CD4-positive, alpha-beta T cell (primary cell): ENCODE results near the gene CACNA2D1. TPM values are rescaled to one million over a fixed set of nuclear protein-coding genes. Genes with fewer than 3 reads are reported as not detected.
A peak's percentile ranks its signal among the peaks of the same experiment; 100 is the strongest.

Source experiments
- ATAC-seq: fragments of 200-7000 bp; cut with Tn5 transposase; one replicate; pipeline ENCODE4 v1.10.0; 2022; ENCODE audit warnings: mild to moderate bottlenecking; ENCODE audit not compliant: poor library complexity
- CTCF ChIA-PET: fragments of 350-600 bp; sonication (Branson Sonifier 250); formaldehyde crosslinking; loops from one replicate; lab custom pipeline; 2021; ENCODE audit warnings: antibody characterized with exemption, inconsistent platforms; lab: Charles Lee
- POLR2A ChIA-PET: fragments of 350-600 bp; sonication (Branson Sonifier 250); formaldehyde crosslinking; loops from one replicate; lab custom pipeline; 2021; ENCODE audit warnings: antibody characterized with exemption, inconsistent platforms; lab: Charles Lee
- DNase-seq, 14 experiments: peaks; one replicate each; pipeline ENCODE4 v3.0.0-alpha.2; 2013 to 2020; ENCODE audit warnings: mixed read lengths in 2 of 14
- H3K27ac ChIP-seq, 2 donors: one replicate each; pipeline versions ENCODE4 v1.5.1 to v1.7.0; 2013; ENCODE audit warnings: low read length in 2 of 2, low read depth in 1 of 2, mild to moderate bottlenecking in 1 of 2
- H3K27me3 ChIP-seq, 2 experiments: 1 replicate in 1 of 2; 2 replicates in 1 of 2; pipeline versions ENCODE4 v1.6.1 to v1.7.0; 2013; ENCODE audit warnings: low read length in 2 of 2, control low read depth in 1 of 2, mild to moderate bottlenecking in 1 of 2, moderate library complexity in 1 of 2; ENCODE audit not compliant: insufficient read depth in 2 of 2, control insufficient read depth in 1 of 2
- H3K36me3 ChIP-seq: one replicate; pipeline ENCODE4 v1.6.1; 2013; ENCODE audit warnings: low read length, control low read depth; ENCODE audit not compliant: insufficient read depth
- H3K4me1 ChIP-seq: one replicate; pipeline ENCODE4 v1.6.1; 2013; ENCODE audit warnings: low read length, control low read depth; ENCODE audit not compliant: insufficient read depth
- H3K4me3 ChIP-seq: one replicate; pipeline ENCODE4 v1.5.1; 2013; ENCODE audit warnings: mild to moderate bottlenecking, low read length, moderate library complexity
- H3K9me3 ChIP-seq, 2 experiments: 1 replicate in 1 of 2; 2 replicates in 1 of 2; pipeline versions ENCODE4 v1.6.1 to v1.7.0; 2013; ENCODE audit warnings: low read length in 2 of 2, mild to moderate bottlenecking in 2 of 2, control low read depth in 1 of 2, moderate library complexity in 1 of 2; ENCODE audit not compliant: control insufficient read depth in 1 of 2, insufficient read depth in 1 of 2
- H3K27ac Mint-ChIP-seq: one replicate; pipeline ENCODE4 v1.8.0; 2020; ENCODE audit warnings: mixed read lengths
- H3K27me3 Mint-ChIP-seq: one replicate; pipeline ENCODE4 v1.8.0; 2021; ENCODE audit warnings: mixed read lengths
- H3K36me3 Mint-ChIP-seq: one replicate; pipeline ENCODE4 v1.8.0; 2021; ENCODE audit warnings: low read depth, mixed read lengths
- H3K4me1 Mint-ChIP-seq: one replicate; pipeline ENCODE4 v1.8.0; 2021; ENCODE audit warnings: low read depth, mixed read lengths
- H3K4me3 Mint-ChIP-seq: one replicate; pipeline ENCODE4 v1.8.0; 2020; ENCODE audit warnings: mild to moderate bottlenecking, mixed read lengths
- H3K9me3 Mint-ChIP-seq: one replicate; pipeline ENCODE4 v1.8.0; 2020; ENCODE audit warnings: mixed read lengths
- CTCF ChIP-seq: fragments of 200-600 bp; IDR thresholded peaks from one replicate; pipeline ENCODE4 v1.8.0; 2022; ENCODE audit warnings: antibody characterized with exemption, mild to moderate bottlenecking
- intact Hi-C, 2 experiments: fragments of 100-400 bp; cut with DNase I in 1 of 2; cut with micrococcal nuclease in 1 of 2; formaldehyde crosslinking; loops; one replicate each; pipeline versions ENCODE4 v1.15.1 to v1.9.0; 2023 to 2025; cut with DNase I, micrococcal nuclease
- total RNA-seq, 174 experiments: library from RNA in 2 of 174; stranded (reverse) in 2 of 174; gene quantifications; one replicate each; pipeline ENCODE4 v1.2.3 and lab custom pipeline; 2021 to 2026

CACNA2D1 gene
- total RNA-seq, 2 experiments from 2014 or later = not detected

- ATAC-seq = no peak
- Mint-ChIP-seq H3K27ac (no peak overlapping the region), H3K4me1 (peaks cover 3% of the 10 kb centered on the region), H3K9me3 (no peaks in the 10 kb centered on the region), H3K36me3 (no peaks in the 10 kb centered on the region), H3K27me3 (peaks cover 36% of the 10 kb centered on the region), H3K4me3 (no peak overlapping the region)
- H3K36me3 ChIP-seq = no peaks in the 10 kb centered on the region
- peaks cover 24% of the 10 kb centered on the region in 2 experiments for H3K27me3 ChIP-seq
- H3K4me1 ChIP-seq = peaks cover 2% of the 10 kb centered on the region
- intact Hi-C loops = no loop called here
- TF ChIP-seq CTCF = no peak
- CTCF ChIA-PET = no interaction called here
- POLR2A ChIA-PET = no interaction called here
- H3K9me3 ChIP-seq = peaks cover 0 to 13% of the 10 kb centered on the region in 2 experiments
- DNase-seq = no peak
- H3K27ac ChIP-seq = no peak overlapping the region
- H3K4me3 ChIP-seq = no peak overlapping the region
Measured at GRCh38 chr7:82446897-82447296, 3.3 kb upstream of the CACNA2D1 start.

- Mint-ChIP-seq H3K27ac (no peak overlapping the region), H3K27me3 (peaks cover 45% of the 10 kb centered on the region), H3K4me1 (peaks cover 3% of the 10 kb centered on the region), H3K9me3 (no peaks in the 10 kb centered on the region), H3K36me3 (no peaks in the 10 kb centered on the region), H3K4me3 (no peak overlapping the region)
- intact Hi-C loops = no loop called here
- ChIA-PET CTCF (no interaction called here), POLR2A (no interaction called here)
- H3K4me3 ChIP-seq = no peak overlapping the region
- no peak overlapping the region for H3K27ac ChIP-seq
- H3K9me3 ChIP-seq = peaks cover 0 to 13% of the 10 kb centered on the region in 2 experiments
- peaks cover 2% of the 10 kb centered on the region for H3K4me1 ChIP-seq
- TF ChIP-seq CTCF = no peak
- ATAC-seq = no peak
- H3K36me3 ChIP-seq = no peaks in the 10 kb centered on the region
- DNase-seq = no peak
- H3K27me3 ChIP-seq = peaks cover 24 to 30% of the 10 kb centered on the region in 2 experiments
Measured at GRCh38 chr7:82445271-82445670, 1.7 kb upstream of the CACNA2D1 start.

GRCh38 chr7:82444220-82444909 is 788 bp upstream of the CACNA2D1 start:
- no peak overlapping the region for H3K27ac ChIP-seq
- no peak for TF ChIP-seq CTCF
- Mint-ChIP-seq H3K36me3 (no peaks in the 10 kb centered on the region), H3K4me3 (peak overlapping the region; percentile 34), H3K9me3 (no peaks in the 10 kb centered on the region), H3K27me3 (peaks cover 46% of the 10 kb centered on the region), H3K27ac (no peak overlapping the region), H3K4me1 (peaks cover 3% of the 10 kb centered on the region)
- ATAC-seq = no peak
- H3K4me1 ChIP-seq = peaks cover 2% of the 10 kb centered on the region
- ChIA-PET POLR2A (no interaction called here), CTCF (no interaction called here)
- H3K4me3 ChIP-seq = no peak overlapping the region
- H3K9me3 ChIP-seq = peaks cover 0 to 13% of the 10 kb centered on the region in 2 experiments
- peaks cover 24 to 30% of the 10 kb centered on the region in 2 experiments for H3K27me3 ChIP-seq
- no peaks in the 10 kb centered on the region for H3K36me3 ChIP-seq
- no peak for DNase-seq
- intact Hi-C loops = no loop called here
